H1 (cell line): ENCODE data around the gene CACNA1C.

ENCODE experiments used
- ASH2L ChIP-seq: fragments of 200-600, 300-600 bp; sonication (generic); IDR thresholded peaks from one replicate; pipeline ENCODE4 v1.7.1; 2017; ENCODE audit warnings: low read length
- BACH1 ChIP-seq: IDR thresholded peaks from 2 replicates; pipeline ENCODE4 v1.6.1; 2012; ENCODE audit warnings: low read length, improper control_type of control experiment
- CEBPB ChIP-seq: IDR thresholded peaks from 2 replicates; pipeline ENCODE4 v1.6.1; 2012; ENCODE audit warnings: low read depth, low read length
- EP300 ChIP-seq, 2 experiments: IDR thresholded peaks; 1 replicate in 1 of 2; 2 replicates in 1 of 2; pipeline ENCODE4 v1.6.1; 2011 to 2012; ENCODE audit warnings: low read depth in 2 of 2, low read length in 2 of 2, mild to moderate bottlenecking in 2 of 2, borderline replicate concordance in 1 of 2, inconsistent platforms in 1 of 2, moderate library complexity in 1 of 2
- FOSL1 ChIP-seq: IDR thresholded peaks from 2 replicates; pipeline ENCODE4 v1.6.1; 2011; ENCODE audit warnings: mild to moderate bottlenecking, low read depth, low read length, moderate library complexity; ENCODE audit not compliant: insufficient read depth
- PHF8 ChIP-seq: fragments of 200-600 bp; sonication (generic); conservative IDR thresholded peaks from 2 replicates; pipeline ENCODE4 v1.7.1; 2012; ENCODE audit warnings: low read depth, mild to moderate bottlenecking, inconsistent platforms, low read length, moderate library complexity
- POLR2A ChIP-seq, 2 experiments: IDR thresholded peaks; 1 replicate in 1 of 2; 2 replicates in 1 of 2; pipeline ENCODE4 v1.6.1; 2011; ENCODE audit warnings: low read depth in 2 of 2, low read length in 2 of 2, mild to moderate bottlenecking in 2 of 2; ENCODE audit errors: control extremely low read depth in 1 of 2
- SIN3A ChIP-seq, 2 experiments: IDR thresholded peaks in 1 of 2; conservative IDR thresholded peaks in 1 of 2; 2 replicates each; pipeline ENCODE4 v1.6.1; 2011 to 2012; ENCODE audit warnings: low read length in 2 of 2, improper control_type of control experiment in 1 of 2, low read depth in 1 of 2, mild to moderate bottlenecking in 1 of 2
- SRF ChIP-seq: IDR thresholded peaks from 2 replicates; pipeline ENCODE4 v1.6.1; 2011; ENCODE audit warnings: mild to moderate bottlenecking, low read depth, low read length, moderate library complexity
- TF ChIP-seq, protein P1 (sequence below), 3 experiments: IDR thresholded peaks; 1 replicate in 2 of 3; 2 replicates in 1 of 3; pipeline versions ENCODE4 v1.5.1 to v1.6.1; 2011; ENCODE audit warnings: low read length in 3 of 3, mild to moderate bottlenecking in 3 of 3, inconsistent platforms in 2 of 3, low read depth in 1 of 3, moderate library complexity in 1 of 3; ENCODE audit not compliant: insufficient read depth in 1 of 3; ENCODE audit errors: control extremely low read depth in 1 of 3
- TF ChIP-seq, protein P2 (sequence below): IDR thresholded peaks from 2 replicates; pipeline ENCODE4 v1.6.1; 2012; ENCODE audit warnings: inconsistent platforms
- TF ChIP-seq, protein P3 (sequence below): IDR thresholded peaks from 2 replicates; pipeline ENCODE4 v1.6.1; 2011; ENCODE audit warnings: low read depth, mild to moderate bottlenecking, low read length; ENCODE audit not compliant: insufficient read depth

DNA sequence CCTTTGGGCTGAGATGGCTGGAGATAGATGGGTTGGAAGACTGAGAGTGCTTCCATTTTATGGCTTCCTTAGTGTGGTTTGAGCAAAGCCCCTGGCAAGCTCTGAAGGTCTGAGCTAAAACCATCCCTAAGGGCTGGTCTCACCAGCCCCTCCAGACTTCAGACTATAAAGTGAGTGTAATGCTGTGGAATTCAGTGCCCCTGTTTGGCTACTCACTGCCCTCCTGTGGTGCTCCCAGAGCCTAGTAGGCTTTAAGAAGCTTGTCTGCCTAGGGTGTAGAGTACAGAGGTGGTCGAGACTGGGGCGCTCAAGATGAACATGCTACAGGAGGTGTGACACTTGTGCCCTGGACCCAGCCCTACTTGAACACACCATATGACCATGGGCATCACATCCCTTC lies 495.3 kb downstream of the CACNA1C start:
- TF ChIP-seq PHF8, result no peak
- TF ChIP-seq, protein P1, sequence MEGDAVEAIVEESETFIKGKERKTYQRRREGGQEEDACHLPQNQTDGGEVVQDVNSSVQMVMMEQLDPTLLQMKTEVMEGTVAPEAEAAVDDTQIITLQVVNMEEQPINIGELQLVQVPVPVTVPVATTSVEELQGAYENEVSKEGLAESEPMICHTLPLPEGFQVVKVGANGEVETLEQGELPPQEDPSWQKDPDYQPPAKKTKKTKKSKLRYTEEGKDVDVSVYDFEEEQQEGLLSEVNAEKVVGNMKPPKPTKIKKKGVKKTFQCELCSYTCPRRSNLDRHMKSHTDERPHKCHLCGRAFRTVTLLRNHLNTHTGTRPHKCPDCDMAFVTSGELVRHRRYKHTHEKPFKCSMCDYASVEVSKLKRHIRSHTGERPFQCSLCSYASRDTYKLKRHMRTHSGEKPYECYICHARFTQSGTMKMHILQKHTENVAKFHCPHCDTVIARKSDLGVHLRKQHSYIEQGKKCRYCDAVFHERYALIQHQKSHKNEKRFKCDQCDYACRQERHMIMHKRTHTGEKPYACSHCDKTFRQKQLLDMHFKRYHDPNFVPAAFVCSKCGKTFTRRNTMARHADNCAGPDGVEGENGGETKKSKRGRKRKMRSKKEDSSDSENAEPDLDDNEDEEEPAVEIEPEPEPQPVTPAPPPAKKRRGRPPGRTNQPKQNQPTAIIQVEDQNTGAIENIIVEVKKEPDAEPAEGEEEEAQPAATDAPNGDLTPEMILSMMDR (IDR thresholded peaks at IDR 0.05; ENCODE audit: control extremely low read depth in 1 of 3, insufficient read depth in 1 of 3, low read depth in 1 of 3, low read length in 3 of 3), result no peak
- no peak for TF ChIP-seq CEBPB
- TF ChIP-seq SIN3A (conservative IDR thresholded peaks at IDR 0.05 in 1 of 2, IDR thresholded peaks at IDR 0.05 in 1 of 2; ENCODE audit: low read depth in 1 of 2, low read length in 2 of 2), result no peak
- TF ChIP-seq POLR2A (IDR thresholded peaks at IDR 0.05; ENCODE audit: control extremely low read depth in 1 of 2, low read depth in 2 of 2, low read length in 2 of 2), result no peak
- TF ChIP-seq, protein P2, sequence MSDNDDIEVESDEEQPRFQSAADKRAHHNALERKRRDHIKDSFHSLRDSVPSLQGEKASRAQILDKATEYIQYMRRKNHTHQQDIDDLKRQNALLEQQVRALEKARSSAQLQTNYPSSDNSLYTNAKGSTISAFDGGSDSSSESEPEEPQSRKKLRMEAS, result no peak
- no peak for TF ChIP-seq EP300 (IDR thresholded peaks at IDR 0.05; ENCODE audit: borderline replicate concordance in 1 of 2, low read depth in 2 of 2, low read length in 2 of 2)
- TF ChIP-seq, protein P3, sequence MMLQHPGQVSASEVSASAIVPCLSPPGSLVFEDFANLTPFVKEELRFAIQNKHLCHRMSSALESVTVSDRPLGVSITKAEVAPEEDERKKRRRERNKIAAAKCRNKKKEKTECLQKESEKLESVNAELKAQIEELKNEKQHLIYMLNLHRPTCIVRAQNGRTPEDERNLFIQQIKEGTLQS, result no peak
- TF ChIP-seq SRF, result no peak
- no peak for TF ChIP-seq ASH2L
- TF ChIP-seq FOSL1, result no peak
- TF ChIP-seq BACH1, result no peak
